NCI-H460 (cell line): ENCODE data around the gene PIH1D1. TPM values are rescaled to one million over a fixed set of nuclear protein-coding genes. Genes with fewer than 3 reads are reported as not detected.
"Not testable (repeated sequence)": the region's sequence is repeated elsewhere in the genome, so short reads cannot be mapped to it uniquely, and the experiment has no call there.

ENCODE experiments used
- DNase-seq: peaks from one replicate; pipeline ENCODE4 v3.0.0-alpha.2; 2016; ENCODE audit warnings: low read depth; ENCODE audit errors: extremely low read depth
- total RNA-seq: library from RNA; depleted of rRNA; stranded (reverse); fragments of >200 nt; shearing (Covaris generic); gene quantifications from 2 replicates; pipeline ENCODE4 v1.2.3, GENCODE V29; 2014

Gene PIH1D1
- total RNA-seq, 1 experiment from 2014 or later = 48.5 TPM

DNA sequence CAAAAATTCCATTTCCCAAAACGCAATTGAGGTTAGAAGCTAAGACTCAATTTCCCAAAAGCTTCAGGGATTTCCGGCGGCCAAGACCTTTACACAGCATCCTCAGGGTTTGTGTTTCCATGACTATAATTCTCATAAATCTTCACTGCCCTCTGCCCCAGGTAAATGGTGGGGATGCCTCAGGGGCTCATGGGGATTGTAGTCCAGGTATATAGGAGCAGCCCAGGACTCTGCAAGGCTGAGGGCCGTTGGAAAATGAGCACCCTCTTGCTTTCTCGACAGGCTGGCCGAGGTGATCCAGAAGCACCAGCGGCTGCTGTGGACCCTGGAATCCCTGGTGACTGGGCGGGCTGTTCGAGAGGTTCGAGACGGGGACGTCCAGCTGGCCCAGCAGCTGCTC, 7.8 kb upstream of the PIH1D1 start:
- DNase-seq = no peak

DNA sequence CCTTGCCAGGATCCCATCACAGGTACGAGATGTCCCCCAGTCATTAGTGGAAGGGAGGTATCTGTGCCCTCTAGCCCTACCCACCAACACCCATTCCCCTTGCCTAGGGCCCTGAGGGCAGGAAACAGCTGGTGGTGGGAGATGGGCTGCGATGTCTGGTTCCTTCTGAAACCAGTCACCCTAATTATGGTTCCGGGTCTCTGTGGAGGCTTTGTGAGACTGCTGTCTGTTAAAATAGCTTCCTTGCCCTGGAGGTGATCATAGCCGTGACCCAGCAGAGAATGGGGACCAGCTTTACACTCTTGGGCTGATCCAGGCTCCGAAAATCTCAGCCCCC, 6.9 kb upstream of the PIH1D1 start:
- no peak for DNase-seq

DNA sequence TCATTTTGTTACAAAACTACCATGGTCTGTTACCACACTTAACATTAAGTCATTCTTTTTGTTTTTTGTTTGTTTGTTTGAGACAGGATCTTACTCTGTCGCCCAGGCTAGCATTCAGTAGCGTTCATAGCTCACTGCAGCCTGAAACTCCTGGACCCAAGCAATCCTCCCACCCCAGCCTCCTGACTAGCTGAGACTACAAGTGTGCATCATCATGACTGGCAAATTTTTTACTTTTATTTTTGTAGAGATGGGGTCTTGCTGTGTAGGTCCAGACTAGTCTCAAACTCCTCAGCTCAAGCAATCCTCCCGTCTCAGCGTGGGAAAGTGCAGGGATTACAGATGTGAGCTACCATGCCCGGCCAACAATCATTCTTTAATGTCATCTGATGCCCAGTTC, 4.7 kb upstream of the PIH1D1 start:
- DNase-seq = no peak

DNA sequence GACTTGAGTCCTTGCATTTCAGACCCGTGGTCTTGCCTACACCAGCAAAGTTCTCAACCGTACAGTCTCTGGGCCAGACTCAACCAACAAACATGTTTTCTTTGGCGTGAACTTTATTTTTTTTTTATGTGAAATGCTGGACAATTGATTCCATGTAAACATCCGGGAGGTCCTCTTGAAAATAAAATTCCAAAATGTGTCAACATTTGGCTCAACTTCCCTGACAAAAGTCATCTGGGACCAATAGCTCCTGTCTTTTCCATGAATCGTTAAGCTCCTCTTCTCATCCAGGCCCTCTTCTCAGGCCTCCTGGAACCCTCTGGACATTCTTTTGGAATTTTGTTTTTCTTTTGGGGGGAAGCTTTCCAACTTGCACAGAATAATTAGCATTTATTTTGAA, 4.2 kb upstream of the PIH1D1 start:
- DNase-seq = no peak

DNA sequence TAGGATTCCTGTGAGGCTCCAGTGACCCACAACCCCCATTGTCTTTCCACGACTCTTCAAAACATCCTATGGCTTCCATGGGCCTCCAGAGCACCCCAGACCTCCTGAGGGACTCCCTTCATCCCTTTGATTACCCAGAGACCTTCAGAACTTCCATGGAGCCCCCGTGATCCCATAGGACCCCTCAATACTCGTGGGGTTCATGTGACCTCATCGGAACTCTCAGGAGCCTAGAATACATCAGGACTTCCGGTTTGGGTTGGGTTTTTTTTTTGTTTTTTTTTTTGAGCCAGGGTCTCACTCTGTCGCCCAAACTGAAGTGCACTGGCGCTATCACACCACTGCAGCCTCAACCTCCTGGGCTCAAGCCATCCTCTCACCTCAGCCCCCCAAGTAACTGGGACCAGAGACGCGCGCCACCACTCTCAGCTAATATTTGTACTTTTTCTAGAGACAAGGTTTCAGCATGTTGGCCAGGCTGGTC, 2.2 kb upstream of the PIH1D1 start:
- no peak for DNase-seq

DNA sequence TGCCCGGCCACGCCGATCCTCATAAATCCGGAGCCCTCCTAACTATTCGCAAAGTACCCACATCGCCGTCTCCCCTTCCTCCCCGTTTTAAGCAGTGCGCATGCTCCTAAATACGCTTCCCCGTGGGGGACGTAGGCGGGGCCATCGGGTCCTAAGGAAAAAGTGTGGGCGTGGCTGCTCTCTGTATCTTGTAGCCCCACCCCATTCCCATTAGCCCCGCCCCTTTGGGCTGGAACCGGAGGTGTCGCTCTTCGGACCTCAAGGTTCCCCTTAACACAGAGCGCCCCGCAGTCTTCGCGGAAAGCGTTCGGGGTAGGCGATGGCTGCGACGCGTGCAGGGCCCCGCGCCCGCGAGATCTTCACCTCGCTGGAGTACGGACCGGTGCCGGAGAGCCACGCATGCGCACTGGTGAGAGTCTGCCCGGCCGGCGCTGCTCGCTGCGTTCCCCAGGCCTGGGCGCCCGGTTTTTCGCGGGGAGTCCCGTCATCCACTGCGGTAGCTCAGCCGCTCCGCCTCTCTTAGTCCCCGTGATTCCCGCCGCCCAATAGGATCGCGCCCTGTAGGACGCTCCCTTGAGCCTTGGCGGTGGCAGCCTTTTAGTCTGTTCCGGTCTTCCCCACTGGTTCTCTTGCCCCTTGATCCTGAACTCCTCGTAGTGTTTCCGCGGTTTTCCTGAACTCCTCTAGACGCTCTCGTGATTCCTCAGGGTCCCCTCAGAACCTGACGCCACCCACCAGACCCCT, 1.6 kb upstream of the PIH1D1 start, which contains the start of gene ALDH16A1:
Gene ALDH16A1 (plus strand): TSS at position 213 of the 744 bp plus-strand sequence. CDS start 107 bp downstream, at position 320.
- peak; percentile 95 for DNase-seq

DNA sequence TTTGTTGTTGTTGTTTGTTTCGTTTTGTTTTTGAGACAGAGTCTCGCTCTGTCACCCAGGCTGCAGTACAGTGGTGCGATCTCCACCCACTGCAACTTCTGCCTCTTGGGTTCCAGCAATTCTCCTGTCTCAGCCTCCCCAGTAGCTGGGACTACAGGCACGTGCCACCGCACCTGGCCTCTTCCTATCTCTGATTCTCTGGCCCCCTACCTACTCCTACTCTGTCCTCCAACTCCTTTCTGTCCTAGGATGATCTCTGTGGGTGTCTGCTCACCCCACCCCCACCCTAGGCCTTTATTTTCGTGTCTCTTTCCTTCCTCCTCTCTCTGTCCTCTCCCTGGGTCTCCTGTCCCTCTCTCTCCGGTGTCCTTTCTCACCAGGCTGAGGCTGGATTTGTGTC, 1.2 kb downstream of the PIH1D1 start:
- DNase-seq = no peak

DNA sequence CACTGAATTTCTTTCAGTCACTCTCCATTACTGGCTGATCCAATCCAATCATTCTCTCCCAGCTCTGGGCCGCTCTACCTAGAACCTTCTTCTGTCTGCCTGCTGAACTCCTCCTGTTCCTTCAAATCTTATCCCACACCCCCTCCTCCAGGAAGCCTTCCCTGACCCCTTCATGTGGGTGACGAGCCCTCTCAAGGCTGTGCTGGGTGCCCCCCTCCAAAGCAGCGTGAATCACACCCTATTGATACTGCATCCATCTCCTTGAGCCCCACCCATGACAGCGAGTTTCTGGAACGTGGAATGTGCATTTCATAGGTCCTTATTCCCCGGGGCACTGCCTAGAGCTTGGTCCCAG, 3.2 kb downstream of the PIH1D1 start:
- no peak for DNase-seq

DNA sequence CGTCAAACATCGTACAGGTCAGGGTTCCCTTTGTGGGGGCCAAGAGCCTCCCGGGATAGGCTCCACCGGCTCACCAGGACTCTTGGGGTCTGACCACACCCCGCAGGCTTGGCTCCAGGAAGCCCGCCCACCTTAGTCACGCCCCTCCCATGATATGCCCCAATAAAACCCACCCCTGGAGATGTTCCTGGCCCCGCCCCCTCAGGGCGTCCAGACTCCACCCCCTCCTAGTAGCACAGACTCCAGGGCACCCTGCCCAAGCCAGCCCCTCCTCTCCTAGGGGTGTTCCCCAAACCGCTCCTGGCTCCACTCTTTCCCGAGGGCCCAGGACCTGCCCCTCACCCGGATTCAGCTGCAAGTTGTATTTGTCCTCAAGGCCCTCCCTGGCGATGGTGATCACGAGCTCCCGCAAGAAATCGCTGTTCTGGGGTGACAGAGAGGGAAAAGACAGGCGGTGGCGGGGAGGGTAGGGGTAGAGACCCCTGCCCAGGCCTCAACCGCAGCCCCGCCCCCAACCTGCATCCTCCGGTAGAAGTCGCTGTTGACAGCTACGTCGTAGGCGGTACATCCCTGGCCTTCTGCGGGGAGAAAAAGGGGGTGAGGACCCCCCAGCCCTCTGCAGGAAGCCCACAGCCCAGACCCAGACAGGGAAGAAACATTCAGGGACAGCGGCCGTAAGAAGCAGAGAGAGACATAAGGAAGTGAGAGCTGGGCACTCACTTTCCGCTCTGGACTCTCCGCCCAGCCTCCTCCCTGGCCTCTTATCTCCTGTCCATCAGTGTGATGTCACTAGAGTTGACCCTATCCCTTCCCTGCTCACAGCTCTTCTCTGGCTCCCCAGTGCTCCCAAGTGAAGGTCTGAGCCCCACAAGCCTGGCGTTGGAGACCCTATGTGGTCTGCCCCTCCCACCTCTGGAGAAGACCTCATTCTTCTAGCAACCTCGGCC, 3.9 kb downstream of the PIH1D1 start:
- DNase-seq = no peak

DNA sequence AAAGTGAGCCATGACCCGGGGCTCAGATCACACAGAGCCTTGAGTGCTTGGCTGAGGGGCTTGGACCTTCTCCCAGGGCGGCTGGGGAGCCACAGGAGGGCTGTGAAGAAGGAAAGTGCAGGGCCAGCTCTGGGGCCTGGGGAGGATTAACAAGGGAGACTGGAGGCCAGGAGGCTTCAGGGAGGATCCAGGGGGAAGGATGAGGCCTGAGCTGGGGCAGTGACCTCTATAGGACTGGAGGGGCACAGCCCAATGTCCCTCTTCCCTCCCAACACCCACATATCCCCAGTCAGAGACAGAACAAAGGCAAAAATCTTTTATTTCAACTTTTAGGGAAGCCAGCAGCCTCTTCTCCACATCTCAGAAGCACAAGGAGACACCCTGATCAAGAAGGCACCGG, 5.6 kb downstream of the PIH1D1 start:
- no peak for DNase-seq

DNA sequence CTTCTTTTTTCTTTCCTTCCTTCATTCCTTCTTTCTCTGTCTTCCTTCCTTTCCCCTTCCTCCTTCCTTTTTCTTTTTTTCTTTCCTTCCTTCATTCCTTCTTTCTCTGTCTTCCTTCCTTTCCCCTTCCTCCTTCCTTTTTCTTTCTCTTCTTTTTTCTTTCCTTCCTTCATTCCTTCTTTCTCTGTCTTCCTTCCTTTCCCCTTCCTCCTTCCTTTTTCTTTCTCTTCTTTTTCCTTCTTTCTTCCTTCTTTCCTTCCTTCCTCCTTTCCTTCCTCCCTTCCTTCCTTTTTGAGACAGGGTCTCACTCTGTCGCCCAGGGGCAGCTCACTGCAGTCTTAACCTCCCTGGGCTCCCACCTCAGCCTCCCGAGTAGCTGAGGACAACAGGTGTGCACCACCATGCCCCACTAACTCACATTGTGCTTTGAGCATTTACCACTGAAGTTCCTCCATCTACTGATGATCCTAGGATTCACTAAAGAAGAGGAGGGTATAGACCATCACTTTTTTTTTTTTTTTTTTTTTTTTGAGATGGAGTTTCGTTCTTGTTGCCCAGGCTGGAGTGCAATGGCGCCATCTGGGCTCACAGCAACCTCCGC, 7.4 kb downstream of the PIH1D1 start:
- not testable (repeated sequence) for DNase-seq

DNA sequence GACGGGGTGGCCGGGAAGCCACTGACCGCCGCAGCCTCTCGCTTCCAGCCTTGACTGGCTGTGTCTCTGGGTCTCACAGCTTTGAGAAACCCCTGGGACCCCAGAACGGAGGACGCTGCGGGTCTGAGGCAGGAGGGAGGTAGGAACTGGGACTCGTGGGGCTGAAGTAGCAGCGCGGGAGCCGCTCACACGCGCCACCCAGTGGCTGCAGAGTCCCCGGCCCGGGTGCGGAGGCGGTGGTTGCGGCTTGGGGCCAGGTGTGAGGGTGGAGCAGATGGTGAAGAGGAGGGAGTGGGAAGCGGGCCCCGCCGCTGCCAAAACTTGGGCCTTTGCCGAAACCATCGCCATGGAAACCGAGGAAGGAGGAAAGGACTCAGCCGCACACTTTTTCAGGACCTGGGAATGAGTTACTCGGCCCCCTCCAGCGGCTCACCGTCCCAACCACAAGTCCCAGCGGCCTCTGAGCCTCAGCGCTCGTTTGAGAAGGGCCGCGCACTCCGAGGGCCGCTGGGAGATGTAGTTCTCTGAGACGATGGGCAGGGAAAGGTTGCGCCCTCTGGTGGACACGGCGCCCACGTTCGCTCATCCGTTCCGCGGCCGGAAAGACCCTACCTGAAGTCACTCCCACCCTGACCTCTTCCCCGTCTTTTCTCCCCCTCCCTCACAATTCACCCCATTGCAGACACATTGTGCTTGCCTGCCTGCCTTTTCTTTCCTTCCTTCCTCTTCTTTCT, 8.1 kb downstream of the PIH1D1 start:
- peak; percentile 88 for DNase-seq

DNA sequence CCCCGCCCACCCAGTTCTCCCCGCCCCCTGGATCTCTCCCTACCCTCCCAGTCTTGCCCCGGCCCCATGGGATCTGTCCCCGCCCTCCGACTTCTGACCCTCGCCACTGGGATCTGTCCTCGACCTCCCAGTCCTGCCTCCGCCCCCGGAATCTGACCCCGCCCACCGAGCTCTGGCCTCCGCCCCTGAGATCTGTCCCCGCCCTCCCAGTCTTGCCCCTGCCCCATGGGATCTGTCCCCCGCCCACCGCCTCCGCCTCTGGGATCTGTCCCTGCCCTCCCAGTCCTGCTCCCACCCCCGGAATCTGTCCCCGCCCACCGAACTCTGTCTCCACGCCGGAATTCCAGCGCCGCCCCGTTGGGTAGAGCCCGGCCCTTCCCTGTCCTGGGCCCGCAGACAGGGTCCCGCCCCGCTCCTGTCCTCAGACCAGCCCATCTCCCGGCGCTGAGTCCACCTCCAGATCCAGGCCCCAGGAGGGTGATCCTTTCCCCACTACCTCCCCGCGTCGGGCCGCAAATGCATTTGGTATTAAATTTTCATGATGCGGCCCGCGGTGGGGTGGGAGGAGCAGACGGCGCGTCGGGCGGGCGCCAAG, 8.7 kb downstream of the PIH1D1 start:
- DNase-seq = peak; percentile 85

DNA sequence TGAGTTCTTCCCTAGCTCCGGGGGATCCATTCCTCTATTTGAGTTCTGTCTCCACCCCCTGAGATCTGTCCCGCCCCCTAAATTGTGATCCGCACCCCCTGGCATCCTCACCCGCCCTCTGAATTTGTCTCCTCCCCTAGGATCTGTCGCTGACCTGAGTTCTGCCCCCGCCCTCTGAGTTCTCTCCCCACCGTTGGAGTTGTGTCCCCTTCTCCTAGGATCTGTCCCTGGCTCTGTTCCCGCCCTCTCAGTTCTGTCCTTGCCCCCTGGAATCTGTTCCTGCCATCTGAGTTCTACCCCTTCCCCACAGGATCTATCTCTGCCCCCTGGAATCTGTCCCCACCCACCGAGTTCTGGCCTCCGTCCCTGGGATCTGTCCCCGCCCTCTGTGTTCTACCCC, 9.3 kb downstream of the PIH1D1 start:
- DNase-seq = no peak

DNA sequence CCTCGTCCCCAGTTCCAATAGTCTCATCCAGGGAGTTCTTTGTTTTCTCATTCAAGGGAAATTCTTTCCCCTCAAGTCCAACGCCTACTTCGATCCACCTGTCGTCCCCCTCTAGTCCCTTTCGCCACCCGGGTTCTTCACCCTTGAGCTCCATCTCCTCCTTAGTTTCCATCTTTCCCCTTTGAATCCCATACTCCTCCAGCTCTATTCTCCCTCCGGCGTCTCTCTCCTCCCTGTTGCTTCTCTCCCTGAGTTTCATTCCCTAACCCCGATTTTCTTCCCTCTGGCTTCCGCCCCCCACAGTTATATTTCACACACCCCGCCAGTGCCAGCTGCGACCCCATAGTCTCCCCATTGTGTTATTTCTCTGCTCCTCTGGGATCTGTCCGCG, 9.7 kb downstream of the PIH1D1 start:
- no peak for DNase-seq

DNA sequence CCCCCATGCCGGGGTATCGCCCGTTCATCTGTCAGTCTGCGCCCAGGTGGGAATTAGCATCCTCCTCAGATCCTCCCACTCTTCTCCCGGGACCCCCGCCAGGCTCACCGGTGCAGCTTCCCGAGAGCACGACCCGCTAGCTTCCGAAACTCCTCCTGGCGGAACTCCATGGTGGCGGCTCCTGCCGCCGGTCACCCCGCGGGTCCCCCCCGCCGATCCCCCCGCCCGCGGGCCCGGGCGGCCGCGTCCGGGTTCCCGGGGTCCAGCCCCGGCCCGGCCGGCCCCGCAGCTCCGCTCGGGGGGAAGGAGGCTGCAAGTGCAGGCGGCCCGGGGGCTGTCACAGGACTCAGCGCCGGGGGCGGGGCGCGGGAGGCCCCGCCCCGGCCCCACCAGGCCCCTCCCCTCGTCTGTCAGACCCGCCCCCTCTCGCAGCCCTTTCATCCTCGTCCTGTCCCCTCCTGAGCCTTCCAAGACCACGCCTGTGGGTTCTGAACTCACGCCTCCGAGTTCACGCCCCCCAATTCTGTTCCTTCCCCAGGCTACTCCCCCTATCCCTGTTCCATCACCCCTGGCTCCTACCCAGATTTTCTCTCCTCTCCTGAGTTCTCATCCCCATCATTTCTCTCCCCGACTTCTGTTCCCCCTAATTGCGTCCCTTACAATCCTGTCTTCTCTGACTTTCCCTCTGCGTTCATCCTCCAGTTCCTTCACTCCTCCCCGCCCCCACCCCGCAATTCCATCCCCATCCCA, 10.2 kb downstream of the PIH1D1 start, which contains the start of gene SLC17A7:
Gene SLC17A7 (minus strand): TSS at position 318 of the 750 bp plus-strand sequence. CDS start 148 bp downstream, at position 170.
- no peak for DNase-seq

DNA sequence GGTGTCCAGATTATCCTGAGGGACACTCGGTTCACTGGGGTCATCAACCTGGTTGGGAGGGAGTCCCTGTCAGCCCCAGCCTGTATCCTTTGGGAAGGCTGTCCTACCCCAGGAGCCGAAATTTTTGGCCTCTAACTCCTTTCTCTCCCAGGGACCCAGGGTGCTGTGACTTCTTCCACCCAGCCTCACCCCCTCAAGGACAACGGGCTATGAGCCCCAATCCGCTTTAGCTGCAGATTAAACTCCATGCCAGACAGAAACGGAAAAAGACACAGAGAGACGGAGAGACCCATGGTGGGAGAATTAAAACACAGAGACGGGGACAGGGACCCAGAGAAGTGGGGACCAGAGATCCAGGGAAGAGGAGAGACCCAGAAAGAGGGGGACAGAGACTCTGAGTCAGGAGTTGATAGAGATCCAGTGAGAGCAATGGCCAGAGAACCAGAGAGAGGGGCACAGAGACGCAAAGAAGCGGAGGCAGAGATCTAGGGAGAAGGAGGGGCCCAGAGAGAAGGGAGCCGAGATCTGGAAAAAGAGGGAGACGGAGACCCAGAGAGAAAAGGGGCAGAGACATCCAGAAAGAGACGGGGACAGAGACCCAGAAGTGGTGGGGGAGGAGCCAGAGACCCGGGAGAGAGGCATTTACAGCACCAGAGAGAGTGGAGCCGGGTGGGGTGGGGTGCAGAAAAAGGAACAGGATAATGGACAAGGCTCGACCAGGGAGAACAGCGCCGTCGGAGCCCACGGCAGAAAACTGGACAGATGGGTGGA, 11.0 kb downstream of the PIH1D1 start:
- no peak for DNase-seq

DNA sequence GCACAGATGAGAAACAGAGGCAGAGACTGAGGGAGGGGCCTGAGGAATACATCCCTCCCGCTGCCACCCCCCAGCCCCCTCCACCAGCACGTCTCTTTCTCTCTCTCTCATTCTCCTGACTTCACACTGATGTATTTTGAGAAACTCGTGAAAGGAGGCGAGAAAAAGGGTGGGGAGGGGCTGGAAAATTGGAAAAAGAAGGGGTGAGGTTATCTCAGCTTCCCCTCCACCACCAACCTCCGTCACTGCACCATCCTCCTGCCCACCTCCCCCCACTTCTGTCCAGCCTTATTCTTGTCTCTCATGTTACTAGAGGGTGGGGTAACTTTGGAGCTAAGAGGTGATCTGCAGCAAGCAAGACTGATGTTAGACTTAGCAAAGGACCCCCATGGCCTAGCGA, 11.8 kb downstream of the PIH1D1 start:
- no peak for DNase-seq

DNA sequence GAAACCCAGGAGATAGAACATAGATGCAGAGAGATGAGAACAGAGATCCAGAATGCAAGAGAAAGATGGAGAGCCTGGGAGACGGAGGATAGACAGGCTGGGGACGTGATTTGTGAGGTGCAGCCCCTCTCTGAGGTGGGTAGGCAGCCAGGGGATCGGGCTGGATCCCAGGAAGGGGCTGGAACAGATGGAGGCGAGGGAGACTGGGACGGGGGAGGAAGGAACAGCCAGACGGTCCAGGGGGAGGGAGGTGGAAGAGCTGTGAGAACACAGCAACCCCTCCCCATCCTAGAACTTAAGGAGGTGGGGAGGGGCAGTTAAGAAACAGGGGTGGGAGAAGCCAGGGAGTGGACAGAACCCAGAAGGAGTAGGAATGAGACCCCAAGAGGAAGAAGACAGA, 13.4 kb downstream of the PIH1D1 start:
- no peak for DNase-seq
